HG03521 (cell line): ENCODE measurements around the gene LRP11.
"Not testable (repeated sequence)": the region's sequence is repeated elsewhere in the genome, so short reads cannot be mapped to it uniquely, and the experiment has no call there.

Experiments used
- ATAC-seq: cut with Tn5 transposase; IDR thresholded peaks from one replicate; pipeline ENCODE4 v1.9.1; 2021; ENCODE audit warnings: mild to moderate bottlenecking, moderate library complexity; ENCODE audit not compliant: unreplicated experiment

LRP11 gene

DNA sequence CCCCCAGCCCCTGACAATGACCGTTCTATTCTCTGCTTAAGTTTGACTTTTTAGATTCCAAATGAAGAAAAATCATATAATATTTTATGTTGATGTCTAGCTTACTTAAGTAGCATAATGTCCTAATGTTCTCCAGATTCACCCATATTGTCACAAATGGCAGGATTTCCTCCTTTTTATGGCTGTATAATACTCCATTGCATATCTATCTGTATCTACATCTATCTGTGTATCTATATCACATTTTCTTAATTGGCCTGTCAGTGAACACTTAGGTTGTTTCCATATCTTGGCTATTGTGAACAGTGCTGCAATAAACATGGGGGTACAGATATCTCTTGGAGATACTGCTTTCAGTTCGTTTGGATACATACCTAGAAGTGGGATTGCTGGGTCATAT, 7.0 kb upstream of the LRP11 start:
- ATAC-seq: no peak

DNA sequence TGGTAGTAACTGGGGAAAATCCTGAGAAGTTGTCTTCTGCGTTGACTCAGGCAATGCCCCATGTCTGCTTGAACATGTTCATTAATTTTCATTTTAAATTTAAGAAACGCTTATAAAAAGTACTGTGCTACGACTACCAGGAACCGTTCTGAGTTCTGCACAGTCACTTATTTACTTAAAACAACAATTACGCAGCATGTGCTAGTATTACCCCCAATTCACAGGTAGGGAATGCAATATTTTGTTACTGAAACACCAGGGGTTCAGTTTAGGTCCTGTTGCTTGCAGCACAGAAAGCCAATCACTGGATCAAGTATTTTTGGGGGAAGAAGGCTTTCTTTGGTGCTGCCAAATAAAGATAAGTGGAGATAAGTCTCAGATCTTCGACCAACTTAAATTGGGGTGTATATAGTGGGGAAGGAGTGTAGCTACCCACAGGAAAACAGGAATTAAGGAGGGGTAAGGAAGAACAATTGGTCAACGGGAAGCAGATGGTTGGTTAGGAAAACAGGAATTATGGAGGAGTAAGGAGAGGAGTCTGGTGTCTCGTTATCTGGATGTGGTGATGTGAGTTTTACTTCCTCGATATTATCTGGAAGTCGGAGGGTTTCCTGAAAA, 5.2 kb upstream of the LRP11 start:
- no peak for ATAC-seq

DNA sequence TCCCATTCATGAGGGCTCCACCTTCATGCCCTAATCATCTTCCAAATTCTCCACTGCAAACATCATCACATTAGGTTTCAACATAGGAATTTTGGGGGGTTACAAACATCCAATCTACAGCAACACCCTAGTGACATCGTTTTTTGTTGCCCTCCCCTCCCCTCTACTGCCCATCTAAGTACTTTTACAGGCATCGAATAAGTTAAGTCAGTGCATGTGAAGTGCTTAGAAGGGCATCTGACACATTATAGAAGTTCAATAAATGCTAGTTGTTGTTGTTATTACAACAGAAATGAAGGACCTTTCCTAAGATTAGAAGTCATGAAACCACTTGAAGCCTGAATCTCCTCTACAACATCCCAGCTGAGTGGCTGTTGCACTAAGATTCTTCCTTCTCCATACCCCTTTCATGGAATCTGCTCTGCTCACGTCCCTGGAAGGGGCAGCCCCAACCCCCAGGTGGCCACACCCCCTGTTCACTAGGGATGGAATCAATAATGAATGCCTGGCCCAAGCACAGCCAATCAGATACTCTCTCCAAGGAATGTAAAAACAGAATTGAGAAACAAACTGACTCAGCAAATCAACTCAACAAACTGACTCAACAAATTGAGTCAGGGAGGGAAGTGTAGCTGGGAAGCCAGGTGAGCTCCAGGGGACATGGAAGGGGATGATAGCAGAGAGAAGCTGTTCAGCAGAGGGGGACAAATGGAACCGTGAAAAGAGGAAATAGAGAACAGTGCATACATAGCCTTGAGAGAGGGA, 3.9 kb upstream of the LRP11 start:
- no peak for ATAC-seq

DNA sequence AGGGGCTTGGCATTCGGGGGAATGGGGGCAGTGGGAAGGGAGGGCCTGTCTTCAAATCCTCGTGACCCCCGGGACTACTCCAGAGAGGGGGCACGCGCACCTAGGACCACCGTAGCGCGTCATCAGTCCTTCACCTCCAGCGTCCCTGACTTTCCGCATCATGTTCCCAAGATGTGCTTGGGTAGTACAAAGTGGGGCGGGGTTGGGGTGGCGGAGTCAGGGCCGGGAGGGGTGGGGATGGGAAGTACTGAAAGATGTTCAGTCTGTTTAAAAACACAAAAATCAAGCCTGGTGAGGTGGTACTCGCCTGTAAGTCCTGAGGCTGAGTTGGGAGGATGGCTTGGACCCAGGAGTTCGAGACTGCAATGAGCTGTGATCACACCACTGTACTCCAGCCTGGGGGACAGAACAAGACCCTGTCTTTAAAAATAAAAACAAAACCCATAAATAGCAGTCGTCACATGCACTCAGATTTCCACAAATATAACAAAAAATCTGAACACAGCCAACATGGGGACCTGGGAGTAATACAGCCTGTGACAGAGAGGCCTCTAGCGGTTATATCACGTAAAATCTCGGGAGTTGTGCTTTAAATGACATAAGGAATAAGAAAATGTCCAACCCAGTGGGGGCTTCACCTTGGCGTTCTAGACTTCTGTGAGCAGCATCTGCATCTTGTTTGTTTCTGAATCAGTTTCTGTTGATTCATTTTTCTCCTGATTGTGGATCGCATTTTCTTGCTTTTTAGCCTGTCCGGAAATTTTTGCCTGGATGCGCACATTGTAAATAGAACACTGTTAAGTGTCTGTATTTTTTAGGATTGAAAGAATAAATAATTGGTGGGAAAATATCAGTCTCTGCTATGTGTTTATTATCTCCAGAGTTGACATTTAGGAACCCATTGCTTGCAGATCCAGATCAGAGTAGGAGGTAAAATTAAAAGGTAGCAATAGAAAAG, 698 bp upstream of the LRP11 start:
- ATAC-seq: no peak

DNA sequence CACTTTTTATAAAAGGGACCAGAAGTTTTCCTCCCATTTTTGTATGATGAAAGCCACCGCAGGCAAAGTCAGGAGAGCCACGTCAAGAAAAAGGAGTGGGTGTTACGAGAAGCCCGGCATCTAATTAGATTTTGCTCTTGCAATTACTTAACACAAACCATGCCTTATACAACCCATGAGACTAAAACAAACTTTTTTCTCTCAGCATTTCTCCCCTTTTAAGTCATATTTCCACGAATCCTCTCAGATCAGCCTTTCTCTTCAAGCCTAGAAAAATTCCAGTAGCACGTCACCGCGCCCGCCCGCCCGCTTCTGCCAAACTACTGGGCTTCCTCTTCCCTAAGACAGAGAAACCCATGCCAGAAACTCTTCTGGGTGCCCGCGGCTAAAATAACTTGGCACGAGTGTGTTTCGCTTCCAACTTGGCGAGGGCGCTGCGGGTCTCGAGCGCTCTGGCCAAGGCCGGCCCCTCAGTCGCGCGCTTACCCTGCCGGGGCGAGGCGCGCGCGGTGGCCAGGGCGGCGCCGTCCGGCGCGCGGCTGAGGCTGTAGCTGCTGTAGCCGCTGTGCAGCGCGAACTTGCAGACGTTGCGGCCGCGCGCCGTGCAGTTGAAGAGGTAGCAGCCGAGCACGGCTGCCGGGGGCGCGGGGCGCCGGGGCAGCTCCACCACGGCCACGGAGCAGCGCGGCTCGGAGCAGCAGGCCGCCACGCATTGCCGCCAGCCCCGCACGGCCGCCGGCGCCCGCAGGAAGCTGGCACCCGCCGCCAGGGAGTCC, 1.0 kb downstream of the LRP11 start:
- peak; percentile 34 for ATAC-seq

DNA sequence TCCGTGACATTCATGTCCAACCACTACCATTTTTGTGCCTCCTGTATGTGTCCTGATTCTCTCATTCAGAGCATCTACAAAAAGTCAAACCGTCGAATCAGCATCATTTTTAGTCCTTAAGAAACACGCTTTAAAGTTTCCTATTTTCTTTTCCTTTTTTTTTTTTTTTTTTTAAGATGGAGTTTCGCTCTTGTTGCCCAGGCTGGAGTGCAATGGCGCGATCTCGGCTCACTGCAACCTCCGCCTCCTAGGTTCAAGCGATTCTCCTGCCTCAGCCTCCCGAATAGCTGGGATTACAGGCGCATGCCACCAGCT, 1.8 kb downstream of the LRP11 start:
- ATAC-seq: not testable (repeated sequence)

DNA sequence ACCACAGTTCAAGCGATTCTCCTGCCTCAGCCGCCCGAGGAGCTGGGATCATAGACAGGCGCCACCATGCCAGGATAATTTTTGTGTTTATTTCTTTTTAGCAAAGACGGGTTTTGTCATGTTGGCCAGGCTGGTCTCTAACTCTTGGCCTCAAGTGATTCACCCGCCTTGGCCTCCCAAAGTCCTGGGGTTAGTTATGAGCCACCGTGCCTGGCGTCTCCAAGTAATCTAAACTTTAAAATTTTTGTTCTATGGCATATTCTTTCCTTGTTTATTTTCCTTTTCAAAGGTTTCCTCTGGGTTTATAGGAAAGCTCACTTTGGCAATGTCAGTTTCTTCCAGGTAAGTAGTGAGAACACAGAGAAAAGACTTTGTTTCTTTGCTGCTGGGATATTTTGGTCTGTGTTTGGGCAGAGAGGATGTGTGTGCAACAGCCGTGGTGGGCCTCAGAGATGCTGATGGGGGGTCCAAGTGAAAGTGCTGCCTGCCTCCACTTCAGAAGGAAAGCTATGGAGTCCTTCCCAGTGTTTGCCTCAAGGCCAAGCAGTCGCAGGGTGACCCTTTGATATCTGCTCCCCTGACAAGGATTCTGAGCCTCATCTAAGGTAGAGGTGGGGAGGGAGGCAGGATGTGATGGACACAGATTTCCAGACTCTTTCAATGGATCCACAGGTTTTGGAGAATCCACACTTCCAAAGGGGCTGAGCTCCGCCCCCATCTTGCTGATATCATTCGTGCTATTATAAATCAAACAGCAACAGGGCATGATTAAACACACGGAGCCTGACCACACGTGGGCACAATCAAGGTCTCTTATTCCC, 2.3 kb downstream of the LRP11 start:
- ATAC-seq: no peak

DNA sequence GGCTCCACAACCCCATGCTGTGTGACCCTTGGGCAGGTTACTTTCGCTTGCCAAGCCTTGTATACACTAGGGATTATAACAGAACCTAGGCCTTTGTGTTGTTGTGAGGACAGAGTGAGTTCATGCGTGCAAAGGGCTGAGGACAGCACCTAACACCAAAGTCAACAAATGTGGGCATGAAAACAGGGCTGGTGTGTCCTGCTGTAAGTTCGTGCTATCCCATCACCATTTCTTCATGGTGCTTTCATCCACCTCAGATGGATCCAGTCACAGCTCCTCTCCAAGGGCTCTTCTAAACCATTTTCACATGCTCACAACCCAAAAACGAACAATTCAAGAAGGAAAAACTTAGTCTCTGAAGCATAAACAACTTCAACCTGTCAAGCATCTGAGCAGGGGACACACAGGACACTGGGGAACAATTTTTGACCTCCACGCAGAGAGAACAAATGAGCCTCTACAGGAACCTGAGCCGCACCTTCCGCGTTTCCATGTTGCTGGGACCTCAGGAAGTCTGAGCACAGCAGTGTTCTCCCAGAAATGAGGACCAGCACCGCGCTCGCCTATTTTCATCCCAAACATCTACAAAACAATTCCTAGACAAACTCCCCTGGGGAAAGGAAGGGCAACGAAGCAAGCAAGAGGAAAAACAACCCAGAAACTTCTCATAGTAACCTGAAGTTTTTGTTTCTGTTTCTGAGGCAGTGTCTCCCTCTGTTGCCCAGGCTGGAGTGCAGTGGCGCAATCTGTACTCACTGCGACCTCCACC, 3.1 kb downstream of the LRP11 start:
- ATAC-seq: no peak

DNA sequence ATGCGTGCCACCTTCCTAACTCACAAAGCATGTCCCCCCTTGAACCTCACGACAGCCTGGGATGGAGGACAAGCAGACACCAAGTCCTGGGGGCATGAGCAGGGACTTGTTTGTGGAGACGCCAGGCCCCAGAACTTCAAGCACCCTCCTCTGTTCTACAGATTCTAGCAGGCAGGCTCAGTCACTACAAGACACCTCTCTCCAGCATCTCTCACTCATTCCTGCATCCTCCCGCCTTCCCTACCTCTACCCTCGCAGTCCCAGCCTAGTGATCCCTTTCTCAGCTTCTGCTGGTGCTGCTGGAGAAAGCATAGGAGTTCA, 3.7 kb downstream of the LRP11 start:
- no peak for ATAC-seq

DNA sequence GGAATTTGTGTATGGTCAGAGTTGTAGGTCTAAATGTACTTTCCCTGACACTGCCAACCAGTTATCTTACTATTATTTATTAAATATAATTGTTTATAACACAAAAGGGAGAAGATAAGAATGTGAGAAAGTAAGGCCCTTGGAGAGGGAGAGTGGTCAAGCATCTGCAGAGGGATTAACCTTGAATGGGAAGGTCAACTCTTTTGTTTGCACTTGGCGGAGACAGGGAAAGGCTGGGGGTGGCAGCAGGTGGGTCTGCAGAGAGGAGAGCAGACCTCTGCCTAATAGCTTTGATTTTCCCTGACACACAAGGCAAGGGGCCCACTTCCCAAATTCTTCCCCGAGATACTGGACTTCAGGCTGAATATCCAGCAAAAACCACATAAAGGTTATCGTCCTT, 4.2 kb downstream of the LRP11 start:
- ATAC-seq: no peak

DNA sequence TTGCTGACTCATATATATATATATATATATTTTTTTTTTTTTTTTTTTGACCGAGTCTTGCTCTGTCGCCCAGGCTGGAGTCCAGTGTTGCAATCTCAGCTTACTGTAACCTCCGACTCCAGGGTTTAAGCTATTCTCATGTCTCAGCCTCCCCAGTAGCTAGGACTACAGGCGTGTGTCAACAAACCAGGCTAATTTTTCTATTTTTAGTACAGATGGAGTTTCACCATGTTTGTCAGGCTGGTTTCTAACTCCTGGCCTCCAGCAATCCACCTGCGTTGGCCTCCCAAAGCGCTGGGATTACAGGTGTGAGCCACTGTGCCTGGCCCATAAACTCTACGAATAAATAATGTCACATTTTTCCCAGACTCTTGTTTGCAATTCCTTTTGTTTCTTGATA, 4.8 kb downstream of the LRP11 start:
- no peak for ATAC-seq

DNA sequence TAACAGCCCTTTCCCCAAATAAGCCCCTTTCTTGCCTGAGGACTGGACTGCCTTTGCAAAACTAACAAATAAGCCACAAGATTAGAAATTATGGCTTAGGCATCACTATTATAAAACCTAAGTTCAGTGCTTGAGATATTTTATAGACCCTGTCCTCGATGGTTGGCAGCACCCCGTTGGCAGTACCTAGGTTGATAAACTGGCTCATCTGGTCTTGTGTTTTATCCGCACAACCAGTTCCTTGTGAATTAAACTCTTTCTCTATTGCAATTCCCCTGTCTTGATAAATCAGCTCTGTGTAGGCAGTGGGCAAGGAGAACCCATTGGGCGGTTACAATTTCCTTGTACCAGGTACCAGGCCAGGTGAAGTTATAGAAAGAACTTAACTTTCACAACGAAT, 6.6 kb downstream of the LRP11 start:
- ATAC-seq: no peak

DNA sequence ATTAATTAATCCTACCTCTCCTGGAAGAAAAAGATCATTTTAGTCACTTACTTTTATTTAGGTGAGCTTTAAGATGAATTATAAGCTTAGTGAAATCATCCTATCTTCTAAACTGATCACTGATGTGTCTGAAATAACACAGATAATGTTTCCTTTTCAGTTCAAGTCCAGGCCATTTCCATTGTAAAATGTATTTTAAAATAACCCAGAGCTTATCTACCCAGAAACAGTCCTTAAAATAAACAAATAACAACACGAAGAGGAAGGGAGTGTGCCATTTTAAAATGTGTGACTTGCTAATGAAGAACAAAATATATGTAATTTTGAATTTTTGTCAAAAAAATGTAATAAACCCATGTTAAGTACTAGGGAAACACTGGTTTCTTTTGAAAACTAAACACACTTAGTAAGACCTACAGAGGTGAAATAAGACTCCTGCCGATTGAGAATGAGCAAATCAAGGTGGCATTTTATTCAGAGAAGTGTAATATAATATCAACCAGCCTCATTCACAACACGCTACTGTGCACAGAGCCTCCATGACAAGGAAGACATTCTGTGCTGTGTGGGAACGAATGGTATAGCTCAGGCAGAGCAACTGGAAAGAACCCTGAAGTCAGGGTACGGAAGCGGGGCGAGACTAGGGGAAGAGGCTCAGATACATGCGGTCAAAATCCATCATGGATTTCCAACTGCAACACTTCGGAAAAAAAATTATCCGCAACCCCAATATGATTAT, 7.7 kb downstream of the LRP11 start:
- ATAC-seq: no peak

DNA sequence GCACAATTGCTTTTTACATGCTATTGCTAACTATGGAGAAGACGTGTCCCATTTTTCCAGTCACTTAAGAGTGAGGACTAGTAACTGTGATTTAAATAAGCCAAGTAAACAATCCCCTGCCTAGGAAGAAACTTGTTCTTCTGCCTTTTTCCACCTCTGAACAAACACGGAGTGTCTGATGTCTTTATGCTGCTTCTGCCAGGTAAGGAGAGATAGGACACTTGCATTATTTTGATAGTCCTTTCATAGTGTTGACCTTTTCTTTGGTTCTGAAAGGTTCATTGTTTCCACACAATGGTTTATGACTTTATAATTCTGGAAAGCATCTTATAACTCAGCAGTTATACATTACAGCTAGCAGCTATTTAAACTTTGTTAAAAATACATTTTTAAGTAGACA, 8.4 kb downstream of the LRP11 start:
- ATAC-seq: no peak

DNA sequence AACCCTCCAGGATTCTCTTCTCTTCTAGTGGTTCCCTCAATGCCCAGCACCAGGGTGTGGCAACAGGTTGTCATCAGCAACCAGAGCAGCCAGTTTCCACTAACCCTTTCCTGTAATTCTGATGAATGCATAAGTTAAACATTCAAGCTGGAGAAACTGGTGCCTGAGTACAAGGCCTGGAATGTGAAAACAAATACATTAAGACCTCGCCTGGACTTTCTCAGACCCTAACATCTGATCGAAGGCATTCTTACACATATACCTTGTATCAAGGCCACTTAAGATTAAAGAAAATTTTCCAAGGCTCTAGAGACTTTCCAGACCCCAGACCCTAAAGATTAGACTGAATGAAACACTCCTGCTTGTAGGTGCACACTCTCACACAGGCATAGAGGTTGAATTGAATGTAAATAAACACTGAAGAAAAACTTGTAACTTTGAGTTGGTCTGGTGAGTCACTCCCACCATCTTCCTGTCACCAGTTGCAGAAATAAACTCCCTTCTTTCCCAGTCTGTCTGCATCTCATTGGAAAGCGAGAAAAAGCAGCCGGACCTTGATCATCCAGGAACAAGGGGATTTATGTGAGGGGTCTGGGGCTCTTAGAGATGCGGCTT, 9.0 kb downstream of the LRP11 start:
- ATAC-seq: no peak

DNA sequence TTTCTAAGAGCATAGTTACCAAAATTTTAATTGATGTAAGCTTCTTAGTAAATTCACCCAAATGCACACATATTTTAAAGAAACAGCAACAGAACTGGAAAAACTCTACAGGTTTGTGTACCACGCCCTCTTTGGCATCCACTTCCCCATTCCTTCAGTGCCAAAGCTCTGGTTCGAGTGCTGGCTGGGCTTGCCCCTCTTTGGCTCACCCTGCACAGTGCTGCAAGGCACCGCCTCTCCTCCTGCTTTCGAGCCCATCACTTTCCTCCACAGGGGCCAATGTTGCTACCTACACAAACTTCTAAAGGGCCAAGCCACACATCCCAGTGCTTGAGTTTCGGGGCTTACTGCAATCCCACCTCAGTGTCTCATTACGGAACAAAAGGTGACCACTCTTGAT, 9.6 kb downstream of the LRP11 start:
- ATAC-seq: no peak

DNA sequence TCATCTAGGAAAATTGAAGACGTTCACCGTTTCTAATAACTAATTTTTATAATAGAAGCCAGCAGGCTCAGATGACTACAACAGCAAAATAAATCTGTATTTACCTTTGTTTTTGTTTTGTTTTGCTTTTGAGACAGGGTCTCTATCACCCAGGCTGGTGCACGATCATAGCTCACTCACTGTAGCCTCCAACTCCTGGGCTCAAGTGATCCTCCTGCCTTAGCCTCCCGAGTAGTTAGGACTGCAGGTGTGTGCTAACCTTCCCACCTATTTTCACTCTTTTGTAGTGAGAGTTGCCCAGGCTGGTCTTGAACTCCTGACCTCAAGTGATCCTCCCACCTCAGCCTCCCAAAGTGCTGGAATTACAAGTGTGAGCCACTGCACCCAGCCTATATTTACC, 10.1 kb downstream of the LRP11 start:
- not testable (repeated sequence) for ATAC-seq

DNA sequence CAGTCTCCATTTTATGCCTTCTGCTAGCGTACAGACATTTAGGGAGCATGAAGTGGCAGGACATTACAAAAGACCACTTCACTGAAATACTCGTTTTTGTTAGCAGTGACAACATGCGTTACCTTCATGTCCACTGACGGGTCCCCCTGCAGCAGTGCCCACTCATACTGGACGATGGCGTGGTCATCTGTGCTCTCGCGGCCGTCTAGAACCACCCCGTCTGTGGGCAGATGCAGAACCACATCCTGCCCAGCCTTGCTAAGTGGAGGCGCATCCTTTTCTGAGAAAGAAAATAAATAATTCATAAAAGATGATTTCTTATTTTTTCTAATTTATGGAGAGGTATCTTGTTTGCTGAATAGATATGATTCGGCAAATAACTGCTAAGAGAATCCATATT, 11.3 kb downstream of the LRP11 start:
- no peak for ATAC-seq

DNA sequence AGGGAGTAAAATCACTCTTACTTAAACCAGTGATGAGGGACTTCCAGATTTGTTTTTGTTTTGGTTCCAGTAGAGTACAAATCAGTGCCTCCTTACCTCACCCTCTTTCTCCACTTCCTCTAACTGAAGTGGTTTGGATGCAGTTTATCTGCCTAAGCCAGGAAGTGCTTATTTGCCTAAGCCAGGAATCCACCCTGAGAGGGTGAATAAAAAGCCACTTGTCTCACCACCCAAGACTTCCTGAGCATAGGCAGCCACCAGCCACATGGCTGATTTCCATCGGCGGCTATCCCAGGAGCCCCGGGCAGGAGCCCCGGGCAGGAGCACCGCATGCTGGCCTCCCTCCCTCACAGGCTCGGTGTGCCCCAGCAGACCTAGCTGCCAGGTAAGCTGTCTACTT, 12.0 kb downstream of the LRP11 start:
- no peak for ATAC-seq
